VCaP (cell line): Measurements from ENCODE around the gene MCM8.

Experiments
- H3K27ac ChIP-seq: fragments of 450-650 bp; 2 replicates; pipeline ENCODE4 v1.5.1; 2017
- CTCF ChIP-seq: fragments of 450-650 bp; conservative IDR thresholded peaks from 2 replicates; pipeline ENCODE4 v1.5.1; 2017; ENCODE audit warnings: mild to moderate bottlenecking, moderate library complexity

MCM8 gene

GRCh38 chr20:6040958-6041807, 90.7 kb downstream of the MCM8 start:
- no peak for TF ChIP-seq CTCF
- no peak overlapping the region for H3K27ac ChIP-seq

- H3K27ac ChIP-seq, result no peak overlapping the region
- no peak for TF ChIP-seq CTCF
Measured at GRCh38 chr20:6041808-6042265, 91.4 kb downstream of the MCM8 start.

- TF ChIP-seq CTCF, result no peak
Measured at GRCh38 chr20:6044115-6044514, 93.7 kb downstream of the MCM8 start.

GRCh38 chr20:6045566-6045965, 95.1 kb downstream of the MCM8 start:
- H3K27ac ChIP-seq, result no peak overlapping the region
- no peak for TF ChIP-seq CTCF

More at GRCh38 chr20:6044115-6044514, 93.7 kb downstream of the MCM8 start:
- H3K27ac ChIP-seq, result no peak overlapping the region

- no peak overlapping the region for H3K27ac ChIP-seq
- no peak for TF ChIP-seq CTCF
Measured at GRCh38 chr20:6046432-6046831, 96.0 kb downstream of the MCM8 start.

GRCh38 chr20:6048391-6048790, 97.9 kb downstream of the MCM8 start:
- TF ChIP-seq CTCF, result no peak
- no peak overlapping the region for H3K27ac ChIP-seq
